ENCODE data around the gene PLAAT3.
"Not testable (repeated sequence)": the region's sequence is repeated elsewhere in the genome, so short reads cannot be mapped to it uniquely, and the experiment has no call there.

Gene PLAAT3

DNA sequence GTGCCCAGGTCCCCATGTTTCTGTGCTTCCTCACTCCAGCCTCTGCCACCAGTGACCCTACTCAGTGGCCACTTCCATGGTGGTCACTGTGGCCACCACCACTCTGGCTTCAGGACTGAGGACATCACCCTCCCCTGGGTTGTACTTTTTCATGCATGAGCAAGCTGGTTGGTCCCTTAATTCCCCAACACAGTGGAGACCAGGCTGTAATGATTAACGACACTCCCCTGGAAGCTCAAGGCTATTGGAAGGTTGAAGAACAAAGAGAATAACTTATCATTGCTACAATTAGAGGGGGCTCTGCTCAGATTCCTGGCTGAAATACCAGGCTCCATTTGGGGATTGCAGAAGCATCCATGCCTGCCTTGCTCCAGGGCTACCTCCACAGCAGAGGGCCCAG lies 67.2 kb downstream of the PLAAT3 start:
- H3K4me3 ChIP-seq (ENCODE audit: low read depth, low read length) = no peak overlapping the region
- TF ChIP-seq, protein P1, sequence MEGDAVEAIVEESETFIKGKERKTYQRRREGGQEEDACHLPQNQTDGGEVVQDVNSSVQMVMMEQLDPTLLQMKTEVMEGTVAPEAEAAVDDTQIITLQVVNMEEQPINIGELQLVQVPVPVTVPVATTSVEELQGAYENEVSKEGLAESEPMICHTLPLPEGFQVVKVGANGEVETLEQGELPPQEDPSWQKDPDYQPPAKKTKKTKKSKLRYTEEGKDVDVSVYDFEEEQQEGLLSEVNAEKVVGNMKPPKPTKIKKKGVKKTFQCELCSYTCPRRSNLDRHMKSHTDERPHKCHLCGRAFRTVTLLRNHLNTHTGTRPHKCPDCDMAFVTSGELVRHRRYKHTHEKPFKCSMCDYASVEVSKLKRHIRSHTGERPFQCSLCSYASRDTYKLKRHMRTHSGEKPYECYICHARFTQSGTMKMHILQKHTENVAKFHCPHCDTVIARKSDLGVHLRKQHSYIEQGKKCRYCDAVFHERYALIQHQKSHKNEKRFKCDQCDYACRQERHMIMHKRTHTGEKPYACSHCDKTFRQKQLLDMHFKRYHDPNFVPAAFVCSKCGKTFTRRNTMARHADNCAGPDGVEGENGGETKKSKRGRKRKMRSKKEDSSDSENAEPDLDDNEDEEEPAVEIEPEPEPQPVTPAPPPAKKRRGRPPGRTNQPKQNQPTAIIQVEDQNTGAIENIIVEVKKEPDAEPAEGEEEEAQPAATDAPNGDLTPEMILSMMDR (IDR thresholded peaks at IDR 0.05; ENCODE audit: low read depth, low read length) = no peak

GRCh38 chr11:63543711-63544110 lies 70.5 kb downstream of the PLAAT3 start:
- TF ChIP-seq, protein P1 (IDR thresholded peaks at IDR 0.05; ENCODE audit: low read depth, low read length) = no peak
- no peak overlapping the region for H3K4me3 ChIP-seq (ENCODE audit: low read depth, low read length)

- H3K4me3 ChIP-seq (ENCODE audit: low read depth, low read length) = not testable (repeated sequence)
These were observed 71.7 kb downstream of the PLAAT3 start for GRCh38 chr11:63542506-63542905.

GRCh38 chr11:63537293-63538101 lies 76.7 kb downstream of the PLAAT3 start:
- peak overlapping the region; percentile 46 for H3K4me3 ChIP-seq (ENCODE audit: low read depth, low read length)
- TF ChIP-seq, protein P1 (IDR thresholded peaks at IDR 0.05; ENCODE audit: low read depth, low read length) = no peak

DNA sequence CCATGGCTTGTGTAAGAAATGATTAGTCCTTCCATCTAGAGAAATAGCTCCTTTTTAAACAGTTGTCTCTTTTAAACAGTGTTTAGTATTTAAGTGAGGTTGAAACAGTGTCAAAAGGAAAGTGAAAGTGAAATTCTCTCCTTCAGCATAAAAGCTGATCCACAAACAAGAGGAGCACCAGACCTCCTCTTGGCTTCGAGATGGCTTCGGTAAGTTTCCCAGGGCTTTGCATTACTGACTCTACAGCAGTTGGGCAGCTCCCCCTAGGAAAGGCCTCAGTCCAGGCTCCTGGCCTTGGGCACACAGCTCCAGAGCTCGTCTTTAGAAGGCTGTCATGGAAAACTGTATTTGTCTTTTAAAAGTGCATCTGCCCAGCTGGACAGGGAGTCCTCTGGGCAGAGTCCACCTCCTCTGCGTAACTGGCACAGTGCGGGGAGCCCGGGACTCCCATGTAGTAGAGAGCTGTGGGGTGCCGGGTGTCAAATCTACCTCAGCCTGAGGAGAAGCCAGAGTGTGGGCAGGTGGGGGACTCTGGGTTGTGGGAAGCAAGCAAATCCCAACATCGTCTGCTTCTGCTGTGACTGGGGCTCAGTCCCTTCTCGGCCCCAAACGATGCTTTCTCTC lies 77.5 kb downstream of the PLAAT3 start, which contains the start of gene PLAAT4:
Gene PLAAT4 (plus strand): TSS at position 140 of the 624 bp plus-strand sequence. CDS start 61 bp downstream, at position 201.
- TF ChIP-seq, protein P1 (IDR thresholded peaks at IDR 0.05; ENCODE audit: low read depth, low read length) = no peak
- H3K4me3 ChIP-seq (ENCODE audit: low read depth, low read length) = peak within 1 kb of the TSS; percentile 46

- TF ChIP-seq, protein P1 (IDR thresholded peaks at IDR 0.05; ENCODE audit: low read depth, low read length) = no peak
- H3K4me3 ChIP-seq (ENCODE audit: low read depth, low read length) = no peak overlapping the region
These were observed 78.5 kb downstream of the PLAAT3 start for GRCh38 chr11:63535734-63536133.

DNA sequence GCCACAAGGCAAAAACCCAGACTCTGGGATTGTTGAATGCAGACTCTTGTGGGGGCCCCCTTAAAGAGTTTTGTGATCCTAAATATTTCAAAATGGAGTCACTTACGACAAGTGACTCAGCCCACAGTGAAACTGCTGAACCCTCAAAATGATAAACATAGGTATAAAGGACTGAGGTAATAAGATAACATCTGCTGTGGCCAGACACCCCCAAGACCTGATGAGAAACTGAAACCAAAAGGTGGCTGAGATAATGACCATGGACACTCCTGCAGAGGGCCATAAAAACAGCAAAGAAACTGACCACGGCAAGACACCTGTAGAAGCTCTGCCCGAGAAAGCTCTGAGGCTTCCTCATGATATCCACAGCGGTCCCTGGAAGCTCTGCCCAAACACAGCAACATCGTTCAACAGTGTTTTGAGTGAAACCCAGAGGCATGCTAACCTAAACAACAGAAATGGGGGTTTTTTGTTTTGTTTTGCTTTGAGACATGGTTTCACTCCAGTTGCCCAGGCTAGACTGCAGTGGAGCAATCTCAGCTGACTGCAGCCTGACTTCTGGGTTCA lies 79.3 kb downstream of the PLAAT3 start:
- no peak overlapping the region for H3K4me3 ChIP-seq (ENCODE audit: low read depth, low read length)
- TF ChIP-seq, protein P1 (IDR thresholded peaks at IDR 0.05; ENCODE audit: low read depth, low read length) = no peak

All from WI38 (cell line).